ENCODE results near the gene CCDC28B.

CCDC28B gene

GRCh38 chr1:32247983-32248889 is 47.8 kb downstream of the CCDC28B start:
- Histone ChIP-seq H3K27me3 (ENCODE audit: insufficient read depth, poor library complexity, severe bottlenecking) (no peaks in the 10 kb centered on the region), H3K27ac (replicated peaks) (no peak overlapping the region), H3K4me3 (replicated peaks; ENCODE audit: insufficient read depth, low read length) (no peak overlapping the region)
- peak; percentile 45 to 77 for DNase-seq (ENCODE audit: low read depth in 1 of 2, low spot score in 1 of 2)
- TF ChIP-seq POLR2AphosphoS5 (IDR thresholded peaks at IDR 0.05; ENCODE audit: low read depth) = peak; percentile 72
- no peak for TF ChIP-seq GABPA (IDR thresholded peaks at IDR 0.05; ENCODE audit: low read depth)
- TF ChIP-seq SPI1 (IDR thresholded peaks at IDR 0.05; ENCODE audit: borderline replicate concordance, low read depth) = no peak
- peak; percentile 87 for TF ChIP-seq CTCF (IDR thresholded peaks at IDR 0.05; ENCODE audit: insufficient read depth, low read length)
- TF ChIP-seq REST (IDR thresholded peaks at IDR 0.05; ENCODE audit: insufficient replicate concordance, low read depth) = no peak

- peak; percentile 41; the same call in 1 of the 2 replicates for TF ChIP-seq GABPA (IDR thresholded peaks at IDR 0.05; ENCODE audit: low read depth)
- TF ChIP-seq CTCF (IDR thresholded peaks at IDR 0.05; ENCODE audit: insufficient read depth, low read length) = no peak
- 0 out of 2 replicates have a peak, but pooled peaks have one; percentile 29 for TF ChIP-seq SPI1 (IDR thresholded peaks at IDR 0.05; ENCODE audit: borderline replicate concordance, low read depth)
- no peak for TF ChIP-seq POLR2AphosphoS5 (IDR thresholded peaks at IDR 0.05; ENCODE audit: low read depth)
- no peak for TF ChIP-seq REST (IDR thresholded peaks at IDR 0.05; ENCODE audit: insufficient replicate concordance, low read depth)
- no peak overlapping the region for H3K4me3 ChIP-seq (replicated peaks; ENCODE audit: insufficient read depth, low read length)
- peak; percentile 52 to 71 for DNase-seq (ENCODE audit: low read depth in 1 of 2, low spot score in 1 of 2)
- H3K27me3 ChIP-seq (ENCODE audit: insufficient read depth, poor library complexity, severe bottlenecking) = no peaks in the 10 kb centered on the region
- peak overlapping the region; percentile 38 for H3K27ac ChIP-seq (replicated peaks)
Measured at GRCh38 chr1:32249831-32250525, 49.6 kb downstream of the CCDC28B start.

GRCh38 chr1:32250893-32251716 is 50.7 kb downstream of the CCDC28B start, which contains the start of gene LCK:
Gene LCK, plus strand, starts transcription at chr1:32251265. Its CDS starts 23,065 bp downstream, at chr1:32274330.
- Histone ChIP-seq H3K4me3 (replicated peaks; ENCODE audit: insufficient read depth, low read length) (no peak within 1 kb of the TSS), H3K27ac (replicated peaks) (peak within 1 kb of the TSS; percentile 38), H3K27me3 (ENCODE audit: insufficient read depth, poor library complexity, severe bottlenecking) (no peaks in the 10 kb centered on the region)
- TF ChIP-seq REST (IDR thresholded peaks at IDR 0.05; ENCODE audit: insufficient replicate concordance, low read depth) = no peak
- TF ChIP-seq CTCF (IDR thresholded peaks at IDR 0.05; ENCODE audit: insufficient read depth, low read length) = no peak
- TF ChIP-seq POLR2AphosphoS5 (IDR thresholded peaks at IDR 0.05; ENCODE audit: low read depth) = no peak
- TF ChIP-seq GABPA (IDR thresholded peaks at IDR 0.05; ENCODE audit: low read depth) = no peak
- TF ChIP-seq SPI1 (IDR thresholded peaks at IDR 0.05; ENCODE audit: borderline replicate concordance, low read depth) = no peak
- no peak for DNase-seq (ENCODE audit: low read depth in 1 of 2, low spot score in 1 of 2)

All from HL-60 (cell line).